ENCODE data around the gene LMCD1. TPM values are rescaled to one million over a fixed set of nuclear protein-coding genes. Genes with fewer than 3 reads are reported as not detected.

LMCD1 gene
- total and polyA plus RNA-seq, 2 of the 8 experiments (the other 6 are each of a cell fraction or from before 2014, with no cell fraction given): 12.3 to 26.5 TPM

- TF ChIP-seq KDM4A (IDR thresholded peaks at IDR 0.05; ENCODE audit: low read depth, low read length, severe bottlenecking) (no peak), ZNF274 (IDR thresholded peaks at IDR 0.05; ENCODE audit: borderline replicate concordance, extremely low read depth, low read length) (no peak)
Measured at GRCh38 chr3:8491271-8492144, 10.1 kb upstream of the LMCD1 start (continued).

All from H1 (cell line).